Medulla oblongata (tissue), 1 donor: ENCODE data around the gene SULT1A2.
"Not testable (repeated sequence)": the region's sequence is repeated elsewhere in the genome, so short reads cannot be mapped to it uniquely, and the experiment has no call there.

Source experiments
- DNase-seq: peaks from one replicate; pipeline ENCODE4 v3.0.0-alpha.2; 2015; ENCODE audit errors: extremely low spot score

The SULT1A2 gene

DNA sequence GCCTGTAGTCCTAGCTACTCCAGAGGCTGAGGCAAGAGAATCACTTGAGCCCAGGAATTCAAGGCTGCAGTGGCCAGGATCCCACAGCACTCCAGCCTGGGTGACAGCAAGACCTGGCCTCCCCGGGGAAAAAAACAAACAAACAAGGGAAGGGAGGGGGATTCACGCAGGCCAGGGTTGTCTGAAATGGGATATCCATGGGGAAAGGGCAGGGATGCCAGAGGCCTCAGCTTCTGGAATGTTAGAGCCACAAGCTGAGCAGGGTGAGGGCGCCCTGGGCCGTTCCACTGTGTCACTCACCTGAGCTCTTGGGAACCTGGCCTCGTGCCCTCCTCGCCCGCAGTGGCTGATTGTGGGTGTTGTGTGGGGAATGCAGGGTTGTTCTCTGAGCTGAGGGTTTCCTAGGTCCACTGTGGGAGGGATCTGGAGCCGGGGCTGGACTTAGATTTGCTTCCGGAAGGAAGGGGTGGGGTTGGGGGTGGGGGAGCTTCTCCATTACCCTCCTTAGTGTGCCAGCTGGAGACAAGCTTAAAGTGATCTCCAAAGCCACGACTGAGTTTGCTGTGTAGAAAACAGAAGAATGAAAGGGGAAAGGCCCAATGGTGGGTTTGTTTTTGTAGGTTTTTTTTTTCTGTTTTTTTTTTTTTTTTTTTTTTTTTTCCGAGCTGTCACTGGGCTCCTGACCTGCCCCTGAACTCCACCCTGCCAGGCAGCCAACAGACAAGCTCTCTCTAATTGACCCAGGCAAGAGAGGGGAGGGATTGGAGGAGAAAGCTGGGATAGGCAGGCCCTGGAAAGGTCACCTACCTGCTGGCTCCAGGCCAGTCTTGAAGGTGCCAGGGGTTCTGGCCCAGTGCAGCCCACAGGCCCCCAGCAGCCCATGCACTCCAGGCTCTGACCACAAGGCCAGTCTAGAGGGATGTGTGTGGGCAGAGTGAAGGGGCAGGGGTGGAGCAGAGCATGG, 13.1 kb upstream of the SULT1A2 start, which contains the start of gene SULT1A1:
Gene SULT1A1, minus strand, starts transcription at position 414 of the 964 bp plus-strand sequence. CDS start 1,189 bp downstream, outside the sequence.
- no peak for DNase-seq

DNA sequence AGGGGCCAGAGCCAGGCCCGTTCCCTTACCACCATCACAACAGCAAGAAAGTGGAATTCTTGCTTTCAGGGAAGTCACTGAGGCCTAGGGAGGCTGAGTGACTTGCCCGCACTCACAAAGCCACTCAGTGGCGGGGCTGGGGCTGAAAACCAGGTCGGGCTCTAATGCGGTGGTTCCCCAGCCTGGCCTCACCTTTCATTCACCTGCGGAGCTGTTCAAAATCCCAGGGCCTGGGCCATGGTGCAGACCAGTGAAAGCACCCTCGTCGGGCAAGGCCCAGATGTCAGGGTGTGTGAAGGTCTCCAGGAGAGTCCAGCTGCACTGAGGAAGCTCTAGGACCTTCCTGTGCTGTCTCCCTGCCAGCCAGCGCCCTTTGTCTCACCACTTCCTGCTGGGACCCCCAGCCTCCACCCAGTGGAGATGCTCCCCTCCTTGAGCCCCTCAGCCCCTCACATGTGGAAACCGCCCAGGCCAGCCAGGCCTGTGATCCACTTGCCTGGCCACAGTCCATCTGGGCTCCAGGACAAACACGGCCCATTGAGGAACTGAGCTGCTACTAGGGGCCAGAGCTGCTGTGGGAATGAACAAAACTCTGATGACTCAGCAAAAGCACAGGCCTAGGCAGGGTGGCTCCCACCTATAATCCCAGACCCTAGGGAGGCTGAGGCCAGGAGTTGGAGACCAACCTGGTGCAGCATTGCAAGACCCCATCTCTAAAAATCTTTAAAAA, 12.2 kb upstream of the SULT1A2 start:
- peak; percentile 58 for DNase-seq

- not testable (repeated sequence) for DNase-seq
These were observed 11.6 kb upstream of the SULT1A2 start for GRCh38 chr16:28608496-28608808.

DNA sequence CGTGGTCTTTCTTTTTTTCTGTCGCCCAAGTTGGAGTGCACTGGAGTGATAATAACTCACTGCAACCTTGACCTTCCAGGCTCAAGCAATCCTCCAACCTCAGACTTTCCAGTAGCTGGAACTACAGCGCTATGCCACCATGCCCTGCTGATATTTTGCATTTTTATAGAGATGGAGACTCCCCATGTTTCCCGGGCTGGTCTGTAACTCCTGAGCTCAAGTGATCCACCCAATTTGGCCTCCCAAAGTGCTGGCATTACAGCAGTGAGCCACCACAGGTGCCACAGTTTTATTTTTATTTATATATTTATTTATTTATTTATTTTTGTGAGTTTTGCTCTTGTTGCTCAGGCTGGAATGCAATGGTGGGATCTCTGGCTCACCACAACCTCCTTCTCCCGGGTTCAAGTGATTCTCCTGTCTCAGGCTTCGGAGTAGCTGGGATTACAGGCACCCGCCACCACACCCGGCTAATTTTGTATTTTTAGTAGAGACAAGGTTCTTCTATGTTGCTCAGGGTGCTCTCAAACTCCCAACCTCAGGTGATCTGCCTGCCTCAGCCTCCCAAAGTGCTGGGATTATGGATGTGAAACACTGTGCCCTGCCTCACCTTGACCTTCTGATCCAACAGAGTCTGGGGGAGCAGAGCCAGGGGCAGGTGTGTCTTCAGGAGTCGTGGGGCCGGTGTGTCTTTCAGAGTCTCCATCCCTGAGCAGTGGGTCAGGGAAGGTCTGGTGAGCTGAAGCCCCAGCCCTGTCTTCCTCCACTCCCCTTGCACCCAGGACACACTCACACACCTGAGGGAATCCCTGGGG, 11.0 kb upstream of the SULT1A2 start:
- not testable (repeated sequence) for DNase-seq

- DNase-seq: no peak
These were observed 10.3 kb upstream of the SULT1A2 start for GRCh38 chr16:28607116-28607623.

- no peak for DNase-seq
These were observed 9.7 kb upstream of the SULT1A2 start for GRCh38 chr16:28606291-28607115.

DNA sequence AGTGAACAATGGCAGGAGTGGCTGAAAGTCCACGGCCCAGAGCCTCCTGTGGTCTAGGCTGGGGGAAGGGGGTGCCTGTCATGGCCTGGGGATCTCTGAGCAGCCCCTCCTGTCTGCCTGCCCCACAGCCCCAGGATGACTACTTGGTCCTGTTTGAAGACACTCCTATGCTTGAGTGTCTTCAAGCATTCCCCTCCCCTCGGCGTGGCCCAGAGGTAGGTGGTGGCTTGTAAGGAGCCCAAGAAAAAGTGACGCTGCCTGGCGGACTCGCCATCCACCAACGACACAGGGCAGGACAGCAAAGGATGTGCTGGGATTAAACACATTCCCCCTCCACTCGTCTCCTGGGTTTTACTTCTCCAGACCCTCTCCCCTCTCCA, 7.3 kb upstream of the SULT1A2 start:
- DNase-seq: no peak

DNA sequence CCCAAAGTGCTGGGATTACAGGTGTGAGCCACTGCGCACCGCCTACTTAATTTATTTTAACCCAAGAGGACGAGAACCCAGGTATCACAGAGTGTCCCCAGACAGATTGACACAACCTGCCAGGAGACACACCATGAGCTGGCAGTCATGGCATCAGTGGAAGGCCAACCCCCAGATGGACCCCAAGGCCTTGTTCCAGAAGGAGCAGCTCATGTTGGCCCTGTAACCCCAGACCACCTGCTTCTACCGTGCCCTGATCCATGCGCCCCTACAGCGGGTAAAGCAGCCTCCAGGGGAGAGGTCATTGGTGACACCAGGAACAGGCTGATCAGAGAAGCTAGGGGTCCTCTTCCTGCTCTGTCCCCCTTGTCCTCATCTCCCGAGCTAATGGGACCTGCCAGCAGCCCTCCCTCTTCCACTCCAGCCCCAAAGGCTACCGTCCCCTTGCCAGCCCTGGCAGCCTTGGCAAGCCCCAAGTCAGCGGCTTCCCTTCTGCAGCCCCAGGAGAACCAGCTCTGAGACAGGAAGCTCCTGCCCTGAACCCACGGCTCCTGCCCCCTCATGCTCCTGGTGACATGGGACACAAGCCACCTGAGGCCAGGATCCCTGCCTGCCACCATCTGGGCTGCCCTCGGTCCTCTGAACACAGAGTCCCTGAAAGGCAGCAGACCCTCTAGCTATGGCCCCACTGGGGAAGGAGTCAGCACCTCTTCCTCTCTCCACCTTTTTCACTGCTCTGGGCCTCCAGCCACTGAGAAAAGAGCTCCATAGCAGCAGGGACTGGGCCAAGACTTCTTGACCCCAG, 6.7 kb upstream of the SULT1A2 start:
- DNase-seq: no peak

DNA sequence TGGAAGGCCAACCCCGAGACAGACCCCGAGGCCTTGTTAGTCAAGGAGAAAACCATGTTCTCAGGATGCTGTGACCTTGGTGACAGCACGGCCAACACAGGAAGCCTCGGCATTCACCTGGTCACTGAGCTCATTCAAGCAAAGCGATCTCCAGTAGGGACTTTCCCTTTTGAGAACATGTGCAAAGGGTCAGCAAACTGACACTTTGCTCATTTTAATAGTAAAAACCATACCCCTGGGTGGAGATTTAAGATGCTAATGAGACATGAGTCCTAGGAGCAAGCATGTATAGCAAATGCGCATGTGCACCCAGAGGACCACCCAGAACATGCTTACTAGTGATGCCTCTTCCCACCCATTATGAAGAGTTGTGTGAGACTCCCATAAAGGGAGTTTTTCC, 5.7 kb upstream of the SULT1A2 start:
- no peak for DNase-seq

DNA sequence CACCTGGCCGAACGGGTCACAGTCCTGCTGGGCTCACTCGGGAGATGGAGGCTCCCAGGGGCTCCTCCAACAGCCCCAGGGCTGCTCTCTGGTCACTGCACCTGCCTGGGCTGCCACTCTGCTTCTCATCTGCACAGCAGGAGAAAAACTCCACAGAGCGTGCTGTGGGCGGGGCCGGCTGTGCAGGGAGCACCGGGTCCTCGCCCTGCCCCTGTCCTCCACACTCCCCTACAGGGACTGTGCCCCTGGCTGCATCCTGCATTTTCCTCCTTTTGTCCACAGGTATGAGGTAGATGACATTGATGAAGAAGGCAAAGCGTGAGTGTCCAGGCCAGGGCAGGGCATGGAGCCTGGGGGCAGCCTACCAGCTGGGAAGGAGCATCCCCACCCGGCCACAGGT, 5.2 kb upstream of the SULT1A2 start:
- DNase-seq: not testable (repeated sequence)

- DNase-seq: not testable (repeated sequence)
These were observed 4.7 kb upstream of the SULT1A2 start for GRCh38 chr16:28601589-28601988.

DNA sequence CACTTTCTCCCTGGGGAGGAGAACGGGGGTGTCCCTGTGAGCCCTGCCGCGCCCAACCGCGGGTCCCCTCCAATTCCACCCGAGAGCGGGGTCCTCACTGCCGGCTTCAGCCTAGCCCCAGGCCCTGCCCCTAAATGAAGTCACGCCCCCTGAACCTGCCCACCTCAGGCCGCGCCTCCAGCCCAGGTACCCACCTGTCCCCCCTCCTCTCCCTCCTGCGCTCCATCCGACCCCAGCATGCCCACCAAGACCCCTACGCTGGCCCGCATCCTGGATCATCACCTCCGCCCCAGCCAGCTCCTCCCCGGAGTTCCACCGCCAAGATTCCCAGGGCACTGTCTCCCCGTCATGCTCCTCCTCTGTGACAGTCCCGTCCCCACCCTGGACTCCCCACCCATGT, 4.1 kb upstream of the SULT1A2 start:
- not testable (repeated sequence) for DNase-seq

DNA sequence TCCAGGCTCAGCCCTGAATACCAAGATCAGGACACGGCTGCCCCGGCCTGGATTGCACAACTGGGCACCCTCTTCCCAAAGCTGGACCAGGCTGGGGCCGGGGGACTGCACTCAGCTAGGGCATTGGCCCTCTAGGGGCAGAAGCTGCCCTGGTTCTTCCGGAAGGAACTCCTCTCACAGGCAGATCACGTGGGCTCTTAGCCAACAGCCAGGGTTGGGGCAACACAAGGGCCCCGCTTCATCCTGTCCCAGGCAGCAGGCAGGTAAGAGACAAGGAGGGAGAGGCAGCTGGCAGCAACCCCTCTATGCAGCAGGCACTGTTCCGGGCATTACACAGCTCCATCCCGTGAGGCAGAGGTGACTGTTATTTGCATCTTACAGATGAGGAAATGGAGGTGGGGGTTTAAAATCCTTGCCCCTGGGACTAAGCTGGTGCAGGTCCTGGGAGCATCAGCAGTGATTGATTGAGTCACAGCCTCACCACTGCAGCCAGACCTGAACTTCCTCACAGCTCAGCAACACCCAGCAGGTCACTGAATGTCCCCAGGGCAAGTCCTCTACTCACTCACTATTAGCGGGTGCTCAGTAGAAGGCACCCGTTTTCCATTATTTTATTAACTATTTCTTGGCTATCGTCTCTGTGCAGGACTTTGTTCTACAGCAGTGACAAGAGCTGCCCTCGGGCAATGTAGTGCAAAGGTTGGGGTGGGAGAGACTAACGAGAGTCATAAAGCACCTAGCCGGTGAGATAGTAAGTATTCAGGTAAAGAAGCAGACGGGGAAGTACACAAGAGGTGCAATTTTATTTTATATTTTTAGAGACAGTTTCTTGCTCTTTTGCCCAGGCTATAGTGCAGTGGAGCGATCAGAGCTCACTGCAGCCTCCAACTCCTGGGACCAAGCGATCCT, 2.8 kb upstream of the SULT1A2 start:
- not testable (repeated sequence) for DNase-seq

GRCh38 chr16:28597692-28598261, 927 bp upstream of the SULT1A2 start:
- no peak for DNase-seq

- DNase-seq: no peak
These were observed 677 bp downstream of the SULT1A2 start for GRCh38 chr16:28596115-28596630.

DNA sequence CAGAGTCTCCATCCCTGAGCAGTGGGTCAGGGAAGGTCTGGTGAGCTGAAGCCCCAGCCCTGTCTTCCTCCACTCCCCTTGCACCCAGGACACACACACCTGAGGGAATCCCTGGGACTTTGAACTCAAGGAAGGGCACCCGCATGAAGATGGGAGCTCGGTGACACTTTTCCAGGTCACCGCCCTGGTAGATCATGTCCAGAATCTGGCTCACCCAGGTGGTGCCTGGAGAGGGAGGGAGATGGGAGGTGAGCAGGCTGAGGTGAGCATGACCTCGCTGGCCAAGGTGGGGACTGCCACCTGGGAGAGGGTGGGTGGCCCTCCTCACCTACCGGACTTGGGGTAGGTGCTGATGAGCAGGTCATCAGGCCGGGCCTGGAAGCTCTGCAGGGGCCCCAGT, 1.4 kb downstream of the SULT1A2 start:
- not testable (repeated sequence) for DNase-seq

DNA sequence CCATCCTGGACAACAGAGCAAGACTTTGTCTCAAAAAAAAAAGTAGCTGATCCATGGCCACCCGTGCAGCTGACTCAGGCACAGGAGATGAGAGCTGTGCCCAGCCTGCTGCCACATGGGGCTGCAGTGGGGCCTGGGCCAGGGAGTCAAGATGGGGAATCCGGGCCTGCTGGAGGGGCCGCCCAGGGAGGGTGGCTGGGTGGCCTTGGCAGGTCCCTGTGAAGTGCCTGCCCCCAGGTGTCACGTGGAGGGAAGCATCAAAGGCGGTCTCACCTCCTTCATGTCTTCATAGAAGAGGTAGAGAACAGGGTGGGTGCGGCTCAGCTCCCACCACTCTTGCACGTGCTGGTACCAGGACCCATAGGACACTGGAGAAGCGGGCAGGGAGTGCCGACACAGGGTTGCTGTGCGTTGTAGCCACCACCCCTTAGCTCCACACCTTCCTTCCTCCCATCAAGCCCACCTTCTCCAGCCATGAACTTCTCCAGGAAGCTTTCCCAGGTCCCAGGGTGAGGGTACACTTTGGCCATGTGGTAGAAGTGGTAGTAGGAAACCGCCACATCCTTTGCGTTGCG, 3.8 kb downstream of the SULT1A2 start:
- no peak for DNase-seq

GRCh38 chr16:28592511-28592910, 4.3 kb downstream of the SULT1A2 start:
- DNase-seq: no peak
